WI38 (cell line): ENCODE data around the gene DOCK1.

ENCODE experiments used
- H3K4me3 ChIP-seq: 2 replicates; pipeline ENCODE4 v1.5.1; 2011; ENCODE audit warnings: low read depth, mild to moderate bottlenecking, control low read depth, low read length
- TF ChIP-seq, protein P1 (sequence below): IDR thresholded peaks from 2 replicates; pipeline ENCODE4 v1.5.1; 2012; ENCODE audit warnings: low read depth, mild to moderate bottlenecking, control low read depth, low read length

DOCK1 gene

DNA sequence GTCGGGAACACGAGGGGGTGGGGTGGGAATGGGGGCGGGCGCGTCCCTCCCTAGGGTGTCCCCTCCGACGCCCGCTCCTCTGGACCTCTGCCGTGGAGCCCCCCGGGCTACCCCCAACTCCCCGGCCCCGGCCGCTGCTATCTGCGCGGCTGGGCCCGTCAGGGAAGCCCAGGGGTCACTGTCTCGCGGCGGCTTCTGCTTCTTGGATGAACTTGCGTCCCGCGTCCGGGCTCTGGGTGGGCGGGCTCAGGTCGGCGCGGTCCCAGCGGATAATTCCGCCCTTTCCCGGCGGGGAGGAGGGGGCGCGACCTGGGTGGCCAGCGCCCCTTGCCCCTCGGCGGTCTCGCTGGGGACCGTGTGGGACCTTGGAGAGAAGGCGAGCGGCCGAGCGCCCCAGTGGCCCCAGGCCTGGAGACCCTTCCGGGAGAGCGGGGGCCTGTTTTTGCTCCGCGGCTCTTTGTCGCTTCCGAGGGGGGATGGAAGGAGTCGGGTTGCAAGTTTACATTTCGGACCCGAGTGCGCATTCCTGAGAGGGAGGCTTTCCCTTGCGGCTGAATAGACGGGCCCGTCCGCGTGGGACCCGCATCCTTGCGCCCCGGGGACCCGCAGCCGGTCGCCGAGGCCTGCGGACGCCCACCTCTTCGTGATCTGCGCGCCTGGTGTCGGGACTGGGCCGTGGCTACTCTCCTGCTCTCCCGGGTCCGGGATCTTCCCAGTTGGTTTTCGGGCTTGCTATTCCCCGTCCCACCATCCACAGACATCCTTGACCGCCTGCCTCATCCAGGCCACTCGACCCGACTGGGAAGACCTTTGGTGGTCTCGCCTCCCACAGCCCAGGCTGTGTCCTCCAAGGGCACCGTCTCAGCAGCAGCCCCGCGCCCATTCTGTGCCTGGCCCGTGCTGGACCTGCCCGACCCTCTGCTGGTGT is 812 bp downstream of the DOCK1 start:
- TF ChIP-seq, protein P1, sequence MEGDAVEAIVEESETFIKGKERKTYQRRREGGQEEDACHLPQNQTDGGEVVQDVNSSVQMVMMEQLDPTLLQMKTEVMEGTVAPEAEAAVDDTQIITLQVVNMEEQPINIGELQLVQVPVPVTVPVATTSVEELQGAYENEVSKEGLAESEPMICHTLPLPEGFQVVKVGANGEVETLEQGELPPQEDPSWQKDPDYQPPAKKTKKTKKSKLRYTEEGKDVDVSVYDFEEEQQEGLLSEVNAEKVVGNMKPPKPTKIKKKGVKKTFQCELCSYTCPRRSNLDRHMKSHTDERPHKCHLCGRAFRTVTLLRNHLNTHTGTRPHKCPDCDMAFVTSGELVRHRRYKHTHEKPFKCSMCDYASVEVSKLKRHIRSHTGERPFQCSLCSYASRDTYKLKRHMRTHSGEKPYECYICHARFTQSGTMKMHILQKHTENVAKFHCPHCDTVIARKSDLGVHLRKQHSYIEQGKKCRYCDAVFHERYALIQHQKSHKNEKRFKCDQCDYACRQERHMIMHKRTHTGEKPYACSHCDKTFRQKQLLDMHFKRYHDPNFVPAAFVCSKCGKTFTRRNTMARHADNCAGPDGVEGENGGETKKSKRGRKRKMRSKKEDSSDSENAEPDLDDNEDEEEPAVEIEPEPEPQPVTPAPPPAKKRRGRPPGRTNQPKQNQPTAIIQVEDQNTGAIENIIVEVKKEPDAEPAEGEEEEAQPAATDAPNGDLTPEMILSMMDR, result no peak
- peak overlapping the region; percentile 73 for H3K4me3 ChIP-seq

DNA sequence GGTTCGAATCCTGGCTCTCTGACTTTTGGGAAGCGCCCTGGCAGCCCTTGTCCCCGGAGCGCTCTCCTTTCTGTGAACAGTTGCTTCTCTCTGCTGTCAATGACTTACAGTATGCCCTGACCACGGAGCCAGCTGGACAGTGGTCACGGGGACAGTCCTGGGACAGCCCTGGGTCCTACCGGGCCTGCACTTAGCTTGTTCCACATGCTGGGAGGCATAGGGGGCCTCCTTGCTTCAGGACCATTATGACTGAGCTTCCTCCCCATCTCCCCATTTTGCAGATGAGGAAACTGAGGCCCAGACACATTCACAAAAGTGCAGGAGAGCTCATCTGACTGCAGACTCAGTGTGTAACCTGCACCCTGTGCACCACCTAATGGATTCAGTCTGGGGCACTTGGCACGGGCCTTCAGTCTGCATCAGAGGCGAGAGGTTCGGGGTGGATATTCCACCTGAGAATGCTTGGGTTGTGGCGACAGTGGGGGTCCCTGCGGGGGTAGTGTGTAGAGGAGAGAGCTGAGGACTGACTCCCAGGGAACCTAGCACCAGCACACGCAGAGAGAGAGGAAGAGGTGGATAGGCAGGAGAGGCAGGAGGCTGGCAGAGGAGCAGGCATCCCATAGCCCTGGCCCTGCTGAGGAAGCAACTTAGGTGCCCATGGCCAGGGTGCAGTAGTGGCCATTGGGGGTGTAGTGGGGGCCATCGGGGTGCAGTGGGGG is 1.6 kb downstream of the DOCK1 start:
- TF ChIP-seq, protein P1, result no peak
- peak overlapping the region; percentile 73 for H3K4me3 ChIP-seq

DNA sequence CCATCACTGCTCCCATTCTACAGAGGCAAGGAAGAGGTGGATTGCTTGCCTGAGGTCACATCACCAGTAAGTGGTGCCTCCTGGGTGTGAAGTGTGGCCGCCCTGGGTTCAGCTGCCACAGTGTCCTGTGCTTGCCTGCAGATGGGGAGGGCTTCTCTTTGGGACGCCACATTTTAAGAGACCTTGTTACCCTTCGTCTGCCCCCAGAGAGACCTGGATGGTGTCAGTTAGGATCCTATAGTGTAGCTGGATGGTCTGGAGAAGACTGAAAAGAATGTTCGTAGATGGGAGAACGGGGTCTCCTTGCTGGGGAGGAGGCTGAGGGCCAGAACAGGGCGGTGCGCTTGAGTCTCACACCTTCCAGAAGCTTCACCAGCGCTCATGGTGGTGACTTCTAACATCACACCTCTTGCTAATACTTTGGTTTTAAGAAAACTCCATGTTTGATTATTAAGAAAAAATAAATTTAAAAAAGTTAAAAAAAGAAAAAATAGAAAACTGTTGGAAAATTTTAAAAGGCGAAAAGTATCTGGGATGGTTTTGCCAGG is 2.3 kb downstream of the DOCK1 start:
- TF ChIP-seq, protein P1, result no peak
- H3K4me3 ChIP-seq, result no peak overlapping the region

DNA sequence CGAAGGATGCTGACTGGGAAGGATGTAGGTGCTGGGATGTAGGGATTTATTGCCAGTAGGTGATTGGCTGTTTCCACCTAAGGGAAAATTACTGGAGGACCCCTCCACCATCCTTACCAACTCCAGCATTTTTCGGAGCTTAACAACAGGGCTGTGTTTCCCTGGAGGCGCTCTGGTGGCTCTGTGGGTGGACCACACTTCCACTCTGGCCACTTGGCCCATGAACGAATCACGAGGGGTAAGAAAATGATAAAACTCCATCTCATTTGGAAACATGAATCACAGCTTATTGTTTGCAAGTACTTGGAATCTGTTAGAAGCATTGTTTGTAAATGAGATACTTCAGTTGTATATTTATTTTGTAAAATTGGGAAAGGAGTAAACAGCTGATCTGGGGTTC is 3.0 kb downstream of the DOCK1 start:
- TF ChIP-seq, protein P1, result no peak
- H3K4me3 ChIP-seq, result no peak overlapping the region

DNA sequence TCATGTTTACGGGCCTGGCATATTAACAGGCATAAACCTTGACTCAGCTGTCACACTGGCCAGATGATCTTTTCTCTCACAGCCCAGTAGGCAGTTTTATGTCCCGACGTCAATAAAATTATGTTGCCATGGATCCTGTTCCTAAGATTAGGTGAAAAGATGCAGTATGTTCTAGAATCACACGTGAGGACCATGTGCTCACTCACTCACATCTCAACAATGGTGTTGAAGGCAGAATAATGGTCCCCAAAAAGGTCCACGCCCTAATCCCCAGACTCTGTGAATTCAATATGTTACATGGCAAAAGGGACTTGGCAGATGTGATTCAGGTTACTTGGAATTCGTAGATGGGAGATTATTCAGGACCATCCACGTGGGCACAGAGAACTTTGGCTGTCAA is 3.5 kb downstream of the DOCK1 start:
- no peak overlapping the region for H3K4me3 ChIP-seq
- TF ChIP-seq, protein P1, result no peak

DNA sequence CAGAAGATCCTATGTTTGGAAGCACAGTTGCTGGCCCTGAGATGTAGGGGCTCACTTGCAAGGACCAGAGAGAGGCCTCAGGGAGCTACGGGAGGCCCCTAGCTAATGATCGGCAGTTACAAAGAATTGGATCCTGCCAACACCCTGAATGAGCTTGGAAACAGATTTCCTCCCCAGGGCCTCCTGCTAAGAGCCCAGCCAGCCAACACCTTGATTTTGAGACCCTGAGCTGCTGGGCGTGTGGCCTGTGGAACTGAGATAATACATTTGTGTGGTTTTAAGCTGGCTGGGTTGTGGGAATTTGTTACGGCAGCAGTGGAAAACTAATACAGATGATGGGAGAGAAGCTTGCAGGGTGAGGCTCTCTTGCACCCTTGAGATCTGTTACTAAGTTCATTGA is 3.9 kb downstream of the DOCK1 start:
- no peak overlapping the region for H3K4me3 ChIP-seq
- TF ChIP-seq, protein P1, result no peak

DNA sequence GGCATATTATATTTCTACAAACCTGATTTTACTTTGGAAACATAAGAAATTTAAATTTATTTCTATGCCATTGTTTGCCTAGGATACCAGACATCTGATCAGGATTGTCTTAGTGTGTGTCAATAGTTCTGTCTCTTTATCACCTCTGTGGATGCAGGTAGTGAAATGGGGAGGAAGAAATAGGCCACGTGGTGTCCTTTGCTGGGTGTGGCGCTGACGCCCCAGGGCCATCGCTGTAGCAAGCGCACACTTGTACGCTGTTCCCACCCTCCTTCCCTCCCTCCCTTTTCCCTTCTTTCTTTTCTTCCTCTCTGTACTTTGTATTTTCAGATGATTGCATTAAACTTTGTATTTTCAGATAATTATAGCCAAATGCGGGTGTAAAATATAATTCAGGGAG is 5.0 kb downstream of the DOCK1 start:
- TF ChIP-seq, protein P1, result no peak
- no peak overlapping the region for H3K4me3 ChIP-seq
